Mesendoderm (in vitro differentiated cells): ENCODE data around the gene SETD1A.
"Not testable (repeated sequence)": the region's sequence is repeated elsewhere in the genome, so short reads cannot be mapped to it uniquely, and the experiment has no call there.

Experiments
- DNase-seq: peaks from one replicate; pipeline ENCODE4 v3.0.0; 2013
- H2AK5ac ChIP-seq: 2 replicates; pipeline ENCODE4 v1.6.1; 2013; ENCODE audit warnings: low read length, inconsistent platforms
- H2BK120ac ChIP-seq: 2 replicates; pipeline ENCODE4 v1.6.1; 2013; ENCODE audit warnings: low read depth, mild to moderate bottlenecking, low read length, moderate library complexity, mixed read lengths
- H2BK15ac ChIP-seq: replicated peaks from 2 replicates; pipeline ENCODE4 v1.6.1; 2013; ENCODE audit warnings: low read depth, mild to moderate bottlenecking, moderate library complexity
- H2BK5ac ChIP-seq: 2 replicates; pipeline ENCODE4 v1.6.1; 2013; ENCODE audit warnings: low read length, inconsistent platforms
- H3K18ac ChIP-seq: 2 replicates; pipeline ENCODE4 v1.6.1; 2013; ENCODE audit warnings: mild to moderate bottlenecking, low read length, mixed read lengths
- H3K23ac ChIP-seq: one replicate; pipeline ENCODE4 v1.6.1; 2013; ENCODE audit warnings: low read length
- H3K27ac ChIP-seq: 2 replicates; pipeline ENCODE4 v1.5.1; 2013; ENCODE audit warnings: low read depth, mild to moderate bottlenecking, inconsistent platforms, low read length, moderate library complexity
- H3K27me3 ChIP-seq: 2 replicates; pipeline ENCODE4 v1.6.1; 2013; ENCODE audit warnings: low read length, control low read depth, mild to moderate bottlenecking, inconsistent platforms; ENCODE audit not compliant: insufficient read depth, poor library complexity
- H3K36me3 ChIP-seq: 2 replicates; pipeline ENCODE4 v1.6.1; 2013; ENCODE audit warnings: low read length, inconsistent platforms; ENCODE audit not compliant: control insufficient read depth, insufficient read depth
- H3K4ac ChIP-seq: one replicate; pipeline ENCODE4 v1.6.1; 2013; ENCODE audit warnings: low read depth, mild to moderate bottlenecking, low read length, moderate library complexity
- H3K4me1 ChIP-seq: 2 replicates; pipeline ENCODE4 v1.6.1; 2013; ENCODE audit warnings: low read depth, low read length, inconsistent platforms; ENCODE audit not compliant: control insufficient read depth
- H3K4me2 ChIP-seq: 2 replicates; pipeline ENCODE4 v1.6.1; 2013; ENCODE audit warnings: low read length
- H3K4me3 ChIP-seq: 2 replicates; pipeline ENCODE4 v1.5.1; 2013; ENCODE audit warnings: mild to moderate bottlenecking, low read length
- H3K56ac ChIP-seq: one replicate; pipeline ENCODE4 v1.6.1; 2013; ENCODE audit warnings: low read length
- H3K79me1 ChIP-seq: 2 replicates; pipeline ENCODE4 v1.6.1; 2013; ENCODE audit warnings: low read length, inconsistent platforms
- H3K79me2 ChIP-seq: 2 replicates; pipeline ENCODE4 v1.6.1; 2013; ENCODE audit warnings: mild to moderate bottlenecking, low read length; ENCODE audit not compliant: control insufficient read depth, insufficient read depth
- H3K9ac ChIP-seq: 2 replicates; pipeline ENCODE4 v1.6.1; 2013; ENCODE audit warnings: low read length, inconsistent platforms
- H4K5ac ChIP-seq: one replicate; pipeline ENCODE4 v1.6.1; 2013; ENCODE audit warnings: low read length
- H4K8ac ChIP-seq: one replicate; pipeline ENCODE4 v1.6.1; 2013; ENCODE audit warnings: low read depth, mild to moderate bottlenecking, control low read depth, low read length, moderate library complexity
- WGBS: extraction: QIAGEN DNeasy Blood & Tissue Kit; methylation state at CpG from one replicate; pipeline ENCODE4 v1.1.7; 2013; ENCODE audit warnings: low lambda C conversion rate, missing lambda C conversion rate; ENCODE audit not compliant: insufficient coverage; ENCODE audit errors: extremely low coverage; 5-methylcytosine and 5-hydroxymethylcytosine counted together

Gene SETD1A

GRCh38 chr16:30931068-30931650 lies 26.4 kb upstream of the SETD1A start:
- H2BK15ac ChIP-seq = no peak overlapping the region
- no peak overlapping the region for H3K23ac ChIP-seq
- H4K8ac ChIP-seq = no peak overlapping the region
- H3K9ac ChIP-seq = no peak overlapping the region
- no peak overlapping the region for H3K4me2 ChIP-seq
- no peak overlapping the region for H2AK5ac ChIP-seq
- H3K18ac ChIP-seq = no peak overlapping the region
- no peak overlapping the region for H3K4me3 ChIP-seq
- no peak overlapping the region for H3K27ac ChIP-seq
- H3K4me1 ChIP-seq = no peaks in the 10 kb centered on the region
- peaks cover 29% of the 10 kb centered on the region for H3K36me3 ChIP-seq
- no CpG with 5 or more reads among the region's 12 CpGs for WGBS
- H2BK120ac ChIP-seq = no peak overlapping the region
- H3K4ac ChIP-seq = no peak overlapping the region
- H3K56ac ChIP-seq = no peak overlapping the region
- no peaks in the 10 kb centered on the region for H3K27me3 ChIP-seq
- DNase-seq = no peak
- peaks cover 2% of the 10 kb centered on the region for H3K79me2 ChIP-seq
- peaks cover 6% of the 10 kb centered on the region for H3K79me1 ChIP-seq
- no peak overlapping the region for H4K5ac ChIP-seq
- no peak overlapping the region for H2BK5ac ChIP-seq

GRCh38 chr16:30934827-30935557 lies 22.6 kb upstream of the SETD1A start:
- Histone ChIP-seq H3K36me3 (peaks cover 18% of the 10 kb centered on the region), H3K23ac (no peak overlapping the region), H2BK5ac (no peak overlapping the region), H3K27ac (no peak overlapping the region), H3K56ac (no peak overlapping the region), H3K4ac (no peak overlapping the region), H2BK120ac (no peak overlapping the region), H4K8ac (no peak overlapping the region), H3K4me3 (no peak overlapping the region), H3K79me1 (peaks cover 4% of the 10 kb centered on the region), H3K18ac (no peak overlapping the region), H2BK15ac (no peak overlapping the region), H3K4me1 (no peaks in the 10 kb centered on the region), H3K9ac (no peak overlapping the region), H3K27me3 (no peaks in the 10 kb centered on the region), H4K5ac (no peak overlapping the region), H2AK5ac (no peak overlapping the region), H3K4me2 (no peak overlapping the region), H3K79me2 (no peaks in the 10 kb centered on the region)
- peak; percentile 87 for DNase-seq
- WGBS = no CpG with 5 or more reads among the region's 12 CpGs

- H3K4me2 ChIP-seq = no peak overlapping the region
- H3K4me3 ChIP-seq = no peak overlapping the region
- H3K23ac ChIP-seq = no peak overlapping the region
- no peaks in the 10 kb centered on the region for H3K27me3 ChIP-seq
- no peak overlapping the region for H2BK15ac ChIP-seq
- H2BK5ac ChIP-seq = no peak overlapping the region
- no CpG with 5 or more reads among the region's 5 CpGs for WGBS
- H3K27ac ChIP-seq = no peak overlapping the region
- no peaks in the 10 kb centered on the region for H3K79me1 ChIP-seq
- no peak overlapping the region for H2AK5ac ChIP-seq
- H3K9ac ChIP-seq = no peak overlapping the region
- H3K56ac ChIP-seq = no peak overlapping the region
- no peak overlapping the region for H4K8ac ChIP-seq
- no peak overlapping the region for H3K4ac ChIP-seq
- peaks cover 9% of the 10 kb centered on the region for H3K36me3 ChIP-seq
- no peak for DNase-seq
- H4K5ac ChIP-seq = no peak overlapping the region
- H3K4me1 ChIP-seq = no peaks in the 10 kb centered on the region
- no peak overlapping the region for H2BK120ac ChIP-seq
- H3K79me2 ChIP-seq = no peaks in the 10 kb centered on the region
- no peak overlapping the region for H3K18ac ChIP-seq
Measured at GRCh38 chr16:30937692-30938091, 19.9 kb upstream of the SETD1A start.

DNA sequence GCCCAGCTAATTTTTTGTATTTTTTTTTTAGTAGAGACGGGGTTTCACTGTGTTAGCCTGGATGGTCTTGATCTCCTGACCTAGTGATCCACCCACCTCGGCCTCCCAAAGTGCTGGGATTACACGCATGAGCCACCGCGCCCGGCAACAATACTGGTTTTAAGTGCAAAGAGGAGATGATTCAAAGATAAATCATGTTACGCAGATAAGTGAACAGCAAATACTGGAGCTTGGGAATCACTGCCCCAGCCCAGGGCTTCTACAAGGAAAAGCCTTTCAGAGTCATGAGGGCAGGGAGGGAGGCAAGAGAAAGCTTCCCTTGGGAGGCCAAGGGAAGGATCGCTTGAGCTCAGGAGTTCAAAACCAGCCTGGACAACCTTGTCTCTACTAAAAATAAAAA lies 18.0 kb upstream of the SETD1A start:
- not testable (repeated sequence) for H3K4me1 ChIP-seq, H3K18ac ChIP-seq, H3K56ac ChIP-seq, H3K79me2 ChIP-seq, H4K8ac ChIP-seq, H3K4ac ChIP-seq, H2BK15ac ChIP-seq, DNase-seq, H2BK5ac ChIP-seq, H3K4me2 ChIP-seq, H3K27me3 ChIP-seq, H3K23ac ChIP-seq, H2AK5ac ChIP-seq, H3K79me1 ChIP-seq, H3K4me3 ChIP-seq, H3K9ac ChIP-seq, H3K27ac ChIP-seq, H4K5ac ChIP-seq, H2BK120ac ChIP-seq
- H3K36me3 ChIP-seq = peaks cover 13% of the 10 kb centered on the region
- no CpG with 5 or more reads among the region's 8 CpGs for WGBS

DNA sequence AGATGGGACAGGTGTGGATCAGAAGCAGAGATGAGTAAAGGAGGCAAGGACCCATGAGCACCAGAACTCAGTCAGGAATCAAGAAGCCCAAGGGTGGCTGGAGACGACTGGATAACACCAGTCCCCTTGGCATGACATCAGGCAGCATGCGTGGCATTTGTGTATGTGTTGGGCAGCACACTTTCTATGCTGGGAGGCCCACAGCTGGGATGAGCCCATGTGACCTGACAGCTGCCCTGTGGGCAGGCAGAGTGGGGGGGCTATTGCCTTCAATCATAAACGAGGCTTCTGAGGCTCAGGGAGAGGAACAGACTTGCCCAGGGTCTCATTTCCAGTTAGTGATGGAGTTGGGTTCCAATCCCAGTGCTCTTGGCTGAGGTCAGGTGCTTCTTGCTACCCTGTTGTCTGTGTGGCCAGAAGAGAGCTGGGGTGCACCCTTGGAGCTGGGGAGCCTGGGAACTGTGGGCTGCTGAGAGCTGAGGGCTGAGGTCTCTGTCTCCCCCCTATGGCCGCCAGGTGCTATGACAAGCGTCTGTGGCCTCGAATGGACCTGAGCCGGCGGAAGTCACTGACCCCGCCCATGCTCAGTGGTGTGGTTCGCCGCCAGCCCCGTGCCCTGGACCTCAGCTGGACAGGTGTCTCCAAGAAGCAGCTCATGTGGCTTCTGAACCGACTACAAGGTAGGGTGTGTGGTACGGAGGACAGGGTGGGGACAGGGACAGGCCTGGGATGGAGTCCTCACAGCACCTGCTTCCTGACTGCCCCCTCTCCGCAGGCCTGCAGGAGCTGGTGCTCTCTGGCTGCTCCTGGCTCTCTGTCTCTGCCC lies 15.7 kb upstream of the SETD1A start:
- Histone ChIP-seq H2AK5ac (no peak overlapping the region), H3K4ac (no peak overlapping the region), H3K79me2 (no peaks in the 10 kb centered on the region), H2BK5ac (no peak overlapping the region), H3K36me3 (peaks cover 9% of the 10 kb centered on the region), H2BK15ac (no peak overlapping the region), H3K23ac (no peak overlapping the region), H3K4me3 (no peak overlapping the region), H3K18ac (no peak overlapping the region), H4K5ac (no peak overlapping the region), H3K4me1 (no peaks in the 10 kb centered on the region), H3K27me3 (no peaks in the 10 kb centered on the region), H3K79me1 (peaks cover 2% of the 10 kb centered on the region), H3K9ac (peak overlapping the region; percentile 33), H3K27ac (no peak overlapping the region), H3K56ac (peak overlapping the region; percentile 35), H4K8ac (no peak overlapping the region), H2BK120ac (no peak overlapping the region), H3K4me2 (no peak overlapping the region)
- no CpG with 5 or more reads among the region's 15 CpGs for WGBS
- DNase-seq = peak; percentile 79
